Measurements from ENCODE around the gene C1orf198.

DNA sequence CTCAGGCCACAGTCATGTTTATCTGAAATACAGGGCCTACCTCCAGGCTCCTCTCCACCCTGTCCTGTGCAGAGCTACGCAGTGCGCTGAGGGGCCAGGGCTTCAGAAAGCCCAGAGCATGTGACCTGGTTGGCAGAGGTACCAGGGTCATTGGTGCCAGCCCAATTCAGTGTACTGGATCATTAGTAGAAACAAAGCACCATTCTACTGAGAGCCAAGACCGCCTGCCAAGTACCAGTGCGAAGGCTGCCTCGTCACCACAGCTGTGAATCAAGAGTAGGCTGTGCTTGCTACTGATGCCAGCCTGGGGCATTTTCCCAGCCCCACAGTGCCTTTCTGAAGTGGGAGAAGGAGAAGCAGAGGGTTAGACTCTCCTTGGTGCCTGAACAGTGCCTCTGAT, 61.3 kb downstream of the C1orf198 start:
- TF ChIP-seq, protein P1, sequence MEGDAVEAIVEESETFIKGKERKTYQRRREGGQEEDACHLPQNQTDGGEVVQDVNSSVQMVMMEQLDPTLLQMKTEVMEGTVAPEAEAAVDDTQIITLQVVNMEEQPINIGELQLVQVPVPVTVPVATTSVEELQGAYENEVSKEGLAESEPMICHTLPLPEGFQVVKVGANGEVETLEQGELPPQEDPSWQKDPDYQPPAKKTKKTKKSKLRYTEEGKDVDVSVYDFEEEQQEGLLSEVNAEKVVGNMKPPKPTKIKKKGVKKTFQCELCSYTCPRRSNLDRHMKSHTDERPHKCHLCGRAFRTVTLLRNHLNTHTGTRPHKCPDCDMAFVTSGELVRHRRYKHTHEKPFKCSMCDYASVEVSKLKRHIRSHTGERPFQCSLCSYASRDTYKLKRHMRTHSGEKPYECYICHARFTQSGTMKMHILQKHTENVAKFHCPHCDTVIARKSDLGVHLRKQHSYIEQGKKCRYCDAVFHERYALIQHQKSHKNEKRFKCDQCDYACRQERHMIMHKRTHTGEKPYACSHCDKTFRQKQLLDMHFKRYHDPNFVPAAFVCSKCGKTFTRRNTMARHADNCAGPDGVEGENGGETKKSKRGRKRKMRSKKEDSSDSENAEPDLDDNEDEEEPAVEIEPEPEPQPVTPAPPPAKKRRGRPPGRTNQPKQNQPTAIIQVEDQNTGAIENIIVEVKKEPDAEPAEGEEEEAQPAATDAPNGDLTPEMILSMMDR (conservative IDR thresholded peaks at IDR 0.05) = no peak
- TF ChIP-seq ZFX (IDR thresholded peaks at IDR 0.05) = no peak

Measured in C4-2B (cell line).